AG08396 (cell line): ENCODE data around the gene TPST2.
"Not testable (repeated sequence)": the region's sequence is repeated elsewhere in the genome, so short reads cannot be mapped to it uniquely, and the experiment has no call there.

ENCODE experiments used
- DNase-seq: peaks from one replicate; pipeline ENCODE4 v3.0.0; 2012; ENCODE audit warnings: low spot score, mixed read lengths

TPST2 gene

GRCh38 chr22:26528518-26528917, 61.4 kb downstream of the TPST2 start:
- DNase-seq = not testable (repeated sequence)

- DNase-seq = no peak
Measured at GRCh38 chr22:26527574-26528465, 62.1 kb downstream of the TPST2 start.

- no peak for DNase-seq
Measured at GRCh38 chr22:26527167-26527566, 62.8 kb downstream of the TPST2 start.

GRCh38 chr22:26525946-26526564, 63.9 kb downstream of the TPST2 start:
- no peak for DNase-seq

DNA sequence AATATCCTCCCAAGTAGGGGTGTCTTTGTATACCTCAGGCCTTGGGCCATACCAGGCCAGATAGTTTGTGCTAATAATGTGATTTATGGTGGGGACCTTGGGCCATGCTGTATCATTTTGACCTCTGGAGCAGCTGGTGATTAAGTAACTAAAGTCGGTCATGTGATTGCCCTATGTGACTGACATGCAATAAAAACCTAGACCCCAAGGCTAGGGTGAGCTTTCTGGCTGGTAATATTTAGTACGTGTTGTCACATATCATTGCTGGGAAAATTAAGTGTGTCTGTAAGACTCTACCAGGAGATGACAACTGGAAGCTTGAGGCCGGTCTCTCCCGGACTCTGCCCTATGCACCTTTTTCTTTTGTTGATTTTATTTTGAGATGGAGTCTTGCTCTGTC, 65.1 kb downstream of the TPST2 start:
- DNase-seq = no peak

- DNase-seq = no peak
Measured at GRCh38 chr22:26522592-26522991, 67.3 kb downstream of the TPST2 start.

DNA sequence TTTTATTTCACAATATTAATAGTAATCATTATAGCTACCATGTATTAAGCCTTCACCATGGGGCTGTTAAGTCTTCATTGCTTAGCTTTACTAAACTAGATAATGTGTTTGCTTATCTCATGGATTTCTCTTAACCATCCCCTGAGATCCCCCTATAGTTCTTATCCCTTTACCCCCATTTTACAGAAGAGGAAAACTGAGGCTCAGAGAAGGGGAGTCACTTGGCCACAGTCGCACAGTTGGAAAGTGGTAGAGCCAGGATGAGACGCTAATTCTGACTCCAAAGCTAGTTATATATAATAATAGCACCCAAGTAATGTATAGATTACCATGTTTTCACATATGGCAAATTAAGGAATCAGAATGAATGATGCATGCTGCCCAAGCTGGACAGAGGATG, 67.9 kb downstream of the TPST2 start:
- no peak for DNase-seq

GRCh38 chr22:26517429-26517828, 72.5 kb downstream of the TPST2 start:
- DNase-seq = no peak

DNA sequence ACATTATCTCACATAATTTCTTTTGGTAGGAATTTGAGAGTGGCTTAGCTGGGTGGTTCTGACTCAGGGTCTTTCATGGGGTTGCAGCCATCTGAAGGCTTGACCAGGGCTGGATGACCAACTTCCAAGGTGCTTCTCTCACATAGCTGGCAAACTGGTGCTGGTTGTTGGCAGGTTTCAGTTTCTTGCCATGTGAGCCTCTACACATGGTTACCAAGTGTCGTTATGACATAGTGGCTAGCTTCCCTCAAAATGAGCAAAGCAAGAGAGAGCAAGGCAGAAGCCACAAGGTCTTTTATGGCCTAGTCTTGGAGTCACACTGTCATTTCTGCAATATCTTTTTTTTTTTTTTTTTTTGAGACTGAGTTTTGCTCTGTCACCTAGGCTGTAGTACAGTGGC, 73.4 kb downstream of the TPST2 start:
- DNase-seq = no peak

DNA sequence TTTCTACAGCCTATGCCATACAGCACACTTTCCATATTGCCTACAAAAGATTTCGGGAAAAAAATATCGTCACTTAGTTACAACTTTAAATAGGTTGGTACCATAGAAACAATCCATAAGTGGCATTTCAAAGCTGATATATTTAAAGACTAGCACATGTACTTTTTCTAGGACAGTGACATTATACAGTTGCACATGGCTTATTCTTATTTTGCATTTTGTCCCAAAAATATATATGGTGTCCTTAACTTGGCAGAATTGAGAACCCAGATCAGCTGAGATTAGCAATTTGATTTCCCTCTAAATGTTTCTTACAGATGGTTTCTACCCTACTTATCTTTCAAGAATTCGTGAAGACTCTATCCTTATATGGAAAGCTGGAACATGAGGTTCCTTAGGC, 74.0 kb downstream of the TPST2 start:
- DNase-seq = no peak

GRCh38 chr22:26514419-26515161, 75.3 kb downstream of the TPST2 start:
- DNase-seq = no peak

GRCh38 chr22:26513838-26514237, 76.1 kb downstream of the TPST2 start:
- DNase-seq = no peak

DNA sequence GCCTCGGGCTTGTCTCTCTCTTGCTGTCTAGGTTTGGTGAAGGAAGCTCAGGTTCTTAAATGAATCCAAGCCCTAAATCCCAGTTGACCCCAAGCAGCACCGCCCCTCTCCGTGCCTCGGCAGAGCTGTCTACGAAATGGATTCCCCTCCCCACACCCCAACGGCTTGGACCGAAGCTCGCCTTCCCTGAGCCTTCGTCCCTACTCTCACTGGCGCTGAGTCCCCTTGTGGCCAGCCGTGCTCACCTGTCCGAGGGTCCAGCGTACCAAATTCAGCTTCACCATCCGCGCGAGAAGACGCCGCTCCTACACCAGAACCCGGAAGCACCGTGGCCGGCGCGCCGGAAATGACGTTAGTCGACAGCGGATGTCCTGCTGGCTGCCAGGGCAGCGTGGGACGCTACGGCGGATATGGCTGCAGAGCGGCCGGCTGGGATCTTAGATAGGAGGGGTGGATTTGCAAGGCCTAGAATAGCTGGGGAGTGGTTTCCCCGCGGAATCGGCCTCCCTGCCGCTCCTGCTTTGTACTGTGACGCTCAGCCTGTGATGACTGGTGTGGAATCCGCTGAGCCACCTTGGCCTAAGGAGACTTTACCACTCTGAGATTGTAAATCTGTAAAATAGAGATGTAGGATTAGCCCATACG, 77.7 kb downstream of the TPST2 start, which contains the start of gene TFIP11:
Gene TFIP11 (minus strand): TSS at position 325 of the 645 bp plus-strand sequence. CDS start 2,201 bp downstream, outside the sequence.
- peak; percentile 95 for DNase-seq

DNA sequence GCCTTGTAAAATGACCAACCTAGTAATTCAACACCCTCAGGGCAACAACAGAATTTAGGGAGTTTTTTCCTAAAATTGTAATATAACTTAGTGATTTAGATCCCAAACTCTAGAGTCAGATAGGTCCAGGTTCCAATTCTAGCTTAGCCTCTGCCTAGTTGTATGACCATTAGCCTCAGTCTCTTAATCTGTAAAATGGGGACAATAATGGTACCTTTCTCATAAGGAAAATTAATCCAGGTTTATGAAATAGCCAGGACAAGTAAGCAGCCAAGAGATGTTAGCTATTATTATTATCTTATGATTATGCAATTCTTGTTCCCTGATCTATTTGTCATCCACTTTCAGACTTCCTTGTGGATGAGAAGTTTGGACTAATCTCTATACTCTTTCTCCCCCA, 81.8 kb downstream of the TPST2 start:
- no peak for DNase-seq

DNA sequence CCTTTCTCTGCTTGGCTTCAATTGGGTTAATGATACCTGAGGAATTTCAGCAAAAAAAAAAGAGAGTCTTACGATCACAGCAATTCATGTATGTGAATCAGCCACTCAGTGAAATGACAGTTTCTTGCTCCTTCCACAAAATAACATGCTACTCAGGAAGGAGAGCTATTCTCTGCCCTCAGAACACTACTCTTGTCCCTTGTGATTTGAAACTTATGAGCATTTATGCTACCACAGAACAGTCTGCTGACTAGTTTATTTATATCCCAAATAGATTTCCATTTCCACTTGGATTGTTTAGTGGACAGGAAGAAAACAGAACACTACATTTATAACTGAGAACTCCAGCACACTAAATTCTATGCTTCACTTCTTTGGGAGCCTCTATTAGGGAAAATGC, 86.2 kb downstream of the TPST2 start:
- no peak for DNase-seq

GRCh38 chr22:26502688-26503561, 87.0 kb downstream of the TPST2 start:
- DNase-seq = peak; percentile 40

DNA sequence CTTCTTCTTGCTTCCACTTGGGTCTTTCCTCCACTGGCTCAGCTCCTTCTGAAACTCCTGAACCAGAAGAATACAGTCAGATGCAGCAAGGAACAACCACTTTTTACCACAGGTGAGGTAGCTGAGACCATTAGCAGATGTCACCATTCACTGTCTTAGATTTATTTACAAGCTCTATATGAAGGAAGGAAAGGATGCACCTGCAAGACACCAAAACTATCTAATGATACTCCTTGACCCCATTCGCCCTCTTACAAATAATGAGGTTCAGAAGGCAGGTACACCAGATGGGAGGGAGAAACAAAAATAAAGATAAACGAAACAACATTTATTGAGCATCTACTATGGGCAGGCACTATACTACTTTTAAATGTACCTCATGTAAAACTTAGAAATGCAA, 87.9 kb downstream of the TPST2 start:
- DNase-seq = no peak

- DNase-seq = no peak
Measured at GRCh38 chr22:26499188-26499703, 90.7 kb downstream of the TPST2 start.

DNA sequence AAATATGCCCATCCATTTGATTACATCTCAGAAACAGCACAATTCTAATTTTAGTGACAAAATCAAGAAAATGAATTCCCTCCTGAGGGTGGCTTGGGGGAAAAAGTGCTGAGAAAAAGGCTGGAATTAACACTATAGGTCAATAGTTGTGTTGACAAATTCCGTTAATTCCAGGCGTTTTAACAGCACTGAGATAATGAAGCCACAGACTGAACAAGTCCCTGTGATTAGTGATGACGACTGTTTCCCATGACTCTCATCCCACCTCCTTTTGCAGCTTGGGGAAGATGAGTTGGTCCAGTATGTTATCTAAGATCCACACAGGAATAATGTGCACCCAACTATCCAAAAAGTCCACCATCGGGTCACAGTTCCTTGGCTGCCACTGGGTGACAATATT, 93.5 kb downstream of the TPST2 start:
- DNase-seq = no peak

DNA sequence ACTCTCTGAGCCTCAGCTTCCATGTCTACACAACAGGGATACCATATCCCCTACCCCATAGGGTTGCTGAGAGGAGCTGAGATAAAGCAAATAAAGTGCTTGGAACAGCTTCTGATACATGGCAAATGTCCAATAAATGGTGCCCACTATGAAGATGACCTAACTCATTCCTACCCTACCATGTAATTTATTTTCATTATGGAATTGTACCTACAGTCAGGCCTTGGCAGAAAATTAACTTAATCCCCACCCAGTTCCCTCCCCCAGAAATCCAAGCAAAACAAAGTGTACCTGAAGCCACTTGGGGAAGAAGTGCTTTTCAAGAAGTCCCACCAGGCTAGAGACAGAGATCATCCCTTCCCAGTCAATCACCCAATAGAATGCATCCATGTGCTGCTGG, 95.4 kb downstream of the TPST2 start:
- DNase-seq = no peak

DNA sequence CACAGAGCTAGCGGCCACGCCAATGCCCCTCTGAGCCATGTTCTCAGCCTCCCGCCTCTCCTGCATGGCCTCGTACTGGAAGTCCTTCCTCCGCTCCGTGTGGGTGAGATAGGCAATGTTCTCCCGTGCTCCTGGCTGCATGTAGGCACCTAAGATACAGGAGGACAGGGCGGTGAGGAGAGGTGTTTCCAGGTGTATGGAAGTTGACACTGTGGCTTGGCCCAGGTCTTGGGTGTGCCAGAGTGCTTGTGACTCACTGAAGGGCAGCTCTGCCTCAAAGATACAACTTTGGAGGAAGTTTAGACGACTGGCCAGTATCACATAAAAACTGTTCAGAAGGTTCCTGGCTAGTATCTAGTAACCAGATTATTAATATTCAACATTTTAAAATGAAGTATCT, 97.7 kb downstream of the TPST2 start:
- no peak for DNase-seq
